HT1080 (cell line): ENCODE data around the gene TP53I13. TPM values are rescaled to one million over a fixed set of nuclear protein-coding genes. Genes with fewer than 3 reads are reported as not detected.

ENCODE experiments used
- DNase-seq: peaks from one replicate; pipeline ENCODE4 v3.0.0-alpha.2; 2015; ENCODE audit warnings: low read depth
- total RNA-seq: library from RNA; depleted of rRNA; stranded (reverse); fragments of >200 nt; shearing (Covaris generic); gene quantifications from 2 replicates; pipeline ENCODE4 v1.2.3, GENCODE V29; 2014

Gene TP53I13
- total RNA-seq, 1 experiment from 2014 or later = 21.9 TPM

- no peak for DNase-seq
Measured at GRCh38 chr17:29578626-29579485, 10.4 kb downstream of the TP53I13 start.

- DNase-seq = peak; percentile 92
Measured at GRCh38 chr17:29579866-29580771, 11.6 kb downstream of the TP53I13 start.

- DNase-seq = no peak
Measured at GRCh38 chr17:29581583-29582253, 13.2 kb downstream of the TP53I13 start.

GRCh38 chr17:29582254-29582765 lies 13.8 kb downstream of the TP53I13 start:
- DNase-seq = no peak

- DNase-seq = no peak
Measured at GRCh38 chr17:29582772-29583171, 14.3 kb downstream of the TP53I13 start.

GRCh38 chr17:29583324-29584248 lies 15.1 kb downstream of the TP53I13 start:
- no peak for DNase-seq

- DNase-seq = peak; percentile 39
Measured at GRCh38 chr17:29584452-29585079, 16.1 kb downstream of the TP53I13 start.

GRCh38 chr17:29585080-29585751 lies 16.7 kb downstream of the TP53I13 start:
- peak; percentile 84 for DNase-seq

GRCh38 chr17:29586676-29587469 lies 18.4 kb downstream of the TP53I13 start:
- DNase-seq = peak; percentile 58

- no peak for DNase-seq
Measured at GRCh38 chr17:29587591-29587990, 19.1 kb downstream of the TP53I13 start.

- no peak for DNase-seq
Measured at GRCh38 chr17:29588017-29588561, 19.6 kb downstream of the TP53I13 start.

GRCh38 chr17:29588562-29589411 lies 20.3 kb downstream of the TP53I13 start:
- no peak for DNase-seq

GRCh38 chr17:29589524-29590410 lies 21.3 kb downstream of the TP53I13 start, which contains the start of gene GIT1:
GIT1 (minus strand) TSS chr17:29589648; CDS start chr17:29589378, 270 bp downstream.
- peak; percentile 82 for DNase-seq

GRCh38 chr17:29590411-29591145 lies 22.1 kb downstream of the TP53I13 start:
- peak; percentile 66 for DNase-seq

GRCh38 chr17:29591146-29591736 lies 22.7 kb downstream of the TP53I13 start:
- DNase-seq = peak; percentile 83
